ENCODE measurements around the gene COMMD4.
"Not testable (repeated sequence)": the region's sequence is repeated elsewhere in the genome, so short reads cannot be mapped to it uniquely, and the experiment has no call there.

The COMMD4 gene

DNA sequence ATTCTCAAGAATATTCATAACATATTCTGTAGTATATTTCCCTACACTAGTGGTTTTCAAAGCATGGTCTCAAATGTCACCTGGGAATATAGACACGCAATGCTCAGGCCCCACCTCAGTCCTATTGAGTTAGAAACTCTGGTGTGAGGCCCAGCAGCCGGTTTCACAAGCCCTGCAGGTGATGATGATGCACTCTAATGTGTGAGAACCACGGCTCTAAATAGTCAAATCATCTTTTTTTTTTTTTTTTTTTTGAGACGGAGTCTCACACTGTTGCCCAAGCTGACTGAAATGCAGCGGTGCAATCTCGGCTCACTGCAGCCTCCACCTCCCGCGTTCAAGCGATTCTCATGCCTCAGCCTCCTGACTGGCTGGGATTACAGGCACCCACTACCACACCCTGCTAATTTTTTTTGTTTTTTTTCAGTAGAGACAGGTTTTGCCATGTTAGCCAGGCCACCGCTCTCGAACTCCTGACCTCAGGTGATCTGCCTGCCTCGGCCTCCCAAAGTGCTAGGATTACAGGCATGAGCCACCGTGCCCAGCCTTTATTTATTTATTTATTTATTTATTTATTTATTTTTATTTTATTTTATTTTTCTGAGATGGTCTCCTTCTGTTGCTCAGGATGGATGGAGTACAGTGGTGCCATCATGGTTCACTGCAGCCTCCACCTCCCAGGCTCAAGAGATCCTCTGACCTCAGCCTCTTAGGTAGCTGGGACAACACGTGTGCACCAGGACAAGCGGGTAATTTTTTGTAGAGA, 2.0 kb upstream of the COMMD4 start:
- not testable (repeated sequence) for DNase-seq

DNA sequence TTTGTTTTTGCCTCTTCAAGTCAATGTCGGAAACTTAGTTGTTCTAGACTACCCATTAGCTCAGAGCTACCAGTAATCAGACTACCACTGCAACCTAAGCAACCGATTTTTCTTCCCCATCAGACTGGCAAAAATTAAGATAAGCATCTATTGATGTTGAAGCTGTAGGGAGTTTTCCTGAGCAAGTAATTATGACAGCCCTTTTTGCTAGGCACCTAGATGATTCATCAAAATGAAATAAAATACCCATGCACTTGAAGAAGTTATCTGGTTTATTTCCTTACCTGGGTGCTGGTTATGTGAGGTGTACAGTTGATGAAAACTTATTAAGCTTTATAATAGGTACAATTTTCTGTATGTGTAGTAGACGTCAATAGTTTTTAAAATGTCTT, 554 bp upstream of the COMMD4 start:
- no peak for DNase-seq

DNA sequence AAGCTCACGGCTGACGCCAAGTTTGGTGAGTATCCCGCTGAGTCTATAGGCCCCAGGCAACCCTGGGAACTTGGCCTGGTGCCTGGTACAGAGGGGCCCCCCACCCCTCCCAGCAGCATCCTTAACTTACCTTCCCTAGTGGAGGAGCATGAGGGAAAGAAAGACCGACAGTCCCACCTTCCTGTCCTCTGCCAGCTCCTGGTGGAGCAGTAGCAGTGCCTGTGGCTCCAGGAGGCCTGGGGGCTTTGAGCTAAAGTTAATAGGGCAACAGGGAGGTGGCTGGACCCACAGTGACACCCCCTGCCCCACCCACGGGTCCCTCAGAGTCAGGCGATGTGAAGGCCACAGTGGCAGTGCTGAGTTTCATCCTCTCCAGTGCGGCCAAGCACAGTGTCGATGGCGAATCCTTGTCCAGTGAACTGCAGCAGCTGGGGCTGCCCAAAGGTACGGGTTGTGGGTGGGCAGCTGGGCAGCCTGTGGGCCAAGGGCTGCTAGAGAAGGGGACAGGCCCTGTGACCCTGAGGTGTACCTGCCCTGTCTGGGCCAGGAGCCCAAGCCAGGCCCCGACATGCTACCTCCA, 2.9 kb downstream of the COMMD4 start:
- no peak for DNase-seq

DNA sequence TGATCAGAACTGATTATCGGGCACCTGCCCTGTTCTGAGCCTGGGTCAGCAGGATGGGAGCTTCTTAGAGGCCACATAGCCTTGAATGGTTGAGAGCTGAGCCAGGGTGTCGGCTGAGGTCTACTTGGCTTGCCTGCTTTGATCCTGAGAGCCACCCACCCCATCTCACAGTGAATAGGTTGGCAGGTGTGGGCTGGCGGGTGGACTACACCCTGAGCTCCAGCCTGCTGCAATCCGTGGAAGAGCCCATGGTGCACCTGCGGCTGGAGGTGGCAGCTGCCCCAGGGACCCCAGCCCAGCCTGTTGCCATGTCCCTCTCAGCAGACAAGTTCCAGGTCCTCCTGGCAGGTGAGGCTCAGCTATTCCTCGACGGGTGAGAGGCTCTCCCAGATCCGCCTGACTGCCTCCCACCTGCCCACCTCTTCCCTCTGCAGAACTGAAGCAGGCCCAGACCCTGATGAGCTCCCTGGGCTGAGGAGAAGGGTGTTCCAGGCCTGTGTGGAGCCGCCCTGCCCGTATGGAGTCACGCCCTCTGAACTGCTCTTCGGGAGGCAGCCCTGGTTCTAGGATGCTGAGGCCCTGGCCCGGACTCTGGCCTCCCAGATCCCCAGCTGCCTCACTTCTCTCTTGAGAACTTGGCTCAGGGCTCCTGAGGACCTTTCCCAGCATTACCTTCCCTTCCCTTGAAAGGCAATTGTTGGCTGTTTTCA, 3.8 kb downstream of the COMMD4 start:
- DNase-seq: no peak

DNA sequence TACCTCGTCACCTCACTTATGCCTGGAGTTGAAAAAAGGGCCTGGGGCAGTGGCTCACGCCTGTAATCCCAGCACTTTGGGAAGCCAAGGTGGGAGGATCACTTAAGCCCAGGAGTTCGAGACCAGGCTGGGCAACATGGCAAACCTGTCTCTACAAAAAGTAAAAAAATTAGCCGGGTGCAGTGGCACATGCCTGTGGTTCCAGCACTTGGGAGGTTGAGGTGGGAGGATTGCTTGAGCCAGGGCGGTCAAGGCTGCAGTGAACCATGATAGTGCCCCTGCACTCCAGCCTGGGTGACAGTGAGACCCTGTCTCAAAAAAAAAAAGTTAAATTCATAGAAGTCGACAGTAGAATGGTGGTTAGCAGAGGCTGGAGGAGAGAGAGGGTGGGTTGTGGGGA, 6.4 kb downstream of the COMMD4 start:
- no peak for DNase-seq

DNA sequence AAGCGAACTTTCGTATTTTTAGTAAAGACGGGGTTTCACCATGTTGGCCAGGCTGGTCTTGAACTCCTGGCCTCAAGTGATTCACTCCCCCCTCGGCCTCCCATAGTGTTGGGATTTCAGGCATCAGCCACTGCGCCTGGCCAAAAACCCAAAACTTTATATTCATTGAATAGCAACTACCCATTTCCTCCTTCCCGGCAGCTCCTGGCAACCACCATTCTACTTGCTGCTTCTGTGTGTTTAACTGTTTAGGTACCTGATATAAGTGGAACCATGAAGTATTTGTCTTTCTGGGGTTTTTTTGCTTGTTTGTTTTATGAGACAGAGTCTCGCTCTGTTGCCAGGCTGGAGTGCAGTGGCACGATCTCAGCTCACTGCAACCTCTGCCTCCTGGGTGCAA, 8.1 kb downstream of the COMMD4 start:
- DNase-seq: not testable (repeated sequence)

DNA sequence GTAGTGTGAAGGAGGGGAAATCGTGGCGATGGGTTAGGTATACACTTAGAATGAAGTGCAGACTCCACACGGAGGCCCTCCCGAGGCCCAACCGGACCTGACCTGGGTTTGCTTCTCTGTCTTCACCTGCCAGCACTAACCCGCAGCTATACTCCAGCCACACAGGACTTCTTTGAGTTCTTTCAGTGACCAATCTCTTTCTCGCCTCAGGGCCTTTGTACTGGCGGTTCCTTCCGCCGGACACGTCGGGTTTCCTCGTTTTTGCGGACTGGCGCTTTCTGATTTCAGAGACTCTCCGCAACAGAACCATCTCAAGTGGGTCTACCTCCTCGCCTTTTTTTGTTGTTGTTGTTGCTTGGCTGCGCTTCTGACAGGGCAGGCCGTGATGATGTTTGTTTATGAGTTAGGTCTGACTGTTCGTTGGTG, 10.9 kb downstream of the COMMD4 start, which contains the start of gene NEIL1:
Gene NEIL1, plus strand, starts transcription at position 244 of the 426 bp plus-strand sequence. CDS start 1,867 bp downstream, outside the sequence.
- no peak for DNase-seq

DNA sequence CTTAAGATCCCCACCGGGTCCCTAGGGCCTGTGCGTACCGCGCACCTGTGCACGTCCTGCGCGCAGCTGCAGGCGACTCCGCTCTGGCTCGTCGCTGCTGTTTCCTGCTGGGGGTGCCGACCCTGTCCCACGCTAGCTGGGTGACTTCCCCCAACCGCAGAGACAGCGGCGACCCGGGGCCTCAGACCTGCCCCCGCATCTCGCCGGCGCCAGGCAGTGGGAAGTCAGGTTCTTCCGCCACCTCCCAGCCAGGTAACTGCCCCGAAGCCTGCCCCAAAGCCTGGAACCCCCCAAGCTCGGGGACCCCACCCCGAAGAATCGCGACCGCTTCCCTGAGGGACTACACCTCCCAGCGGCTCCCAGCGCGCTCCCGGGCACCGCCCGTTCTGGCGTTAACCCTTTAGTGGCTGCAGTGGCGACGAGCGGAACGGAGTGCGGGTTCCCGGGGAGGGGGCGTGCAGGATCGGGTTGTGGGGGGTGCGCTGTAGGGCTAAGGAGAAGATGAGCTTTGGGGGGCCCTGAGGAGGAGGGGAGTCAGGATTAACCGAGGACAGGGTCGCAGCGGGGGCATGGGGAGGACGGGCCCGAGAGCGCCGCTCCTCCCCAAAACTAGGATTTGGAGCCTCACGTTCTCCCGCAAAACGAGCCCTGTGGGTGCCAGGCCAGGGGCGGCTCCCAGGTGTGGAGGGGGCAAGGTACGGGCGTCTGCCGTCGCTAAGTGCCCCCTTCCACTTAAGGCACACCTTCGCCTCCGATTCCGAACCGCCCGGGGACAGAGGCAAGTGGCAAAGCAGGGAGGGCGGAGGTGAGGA, 11.6 kb downstream of the COMMD4 start:
- DNase-seq: no peak

DNA sequence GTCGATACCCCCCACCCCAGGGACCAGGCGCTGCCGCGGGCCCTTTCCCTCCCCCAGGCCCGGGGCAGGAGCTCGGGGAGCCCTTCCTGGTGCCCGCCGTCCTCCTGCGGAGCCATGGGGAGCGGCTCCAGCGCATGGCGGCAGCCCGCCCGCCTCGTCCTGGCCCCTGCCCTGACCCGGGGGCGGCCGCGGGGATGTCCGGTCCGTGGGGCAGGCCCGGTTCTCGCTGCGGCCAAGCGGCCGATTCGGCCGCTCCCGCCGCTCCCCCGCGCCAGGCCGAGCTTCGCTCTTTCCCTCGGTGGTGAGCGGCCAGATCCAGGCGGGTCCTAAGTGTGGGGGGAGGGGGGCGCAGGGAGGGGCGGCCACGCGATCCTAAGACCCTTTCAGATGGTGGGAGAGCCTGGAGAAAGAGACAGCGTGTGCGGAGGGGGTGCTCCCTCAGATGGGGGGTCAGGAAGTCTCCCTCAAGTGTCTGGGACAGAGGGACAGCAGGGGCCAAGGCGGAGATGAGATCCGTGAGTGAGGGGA, 12.2 kb downstream of the COMMD4 start:
- no peak for DNase-seq

DNA sequence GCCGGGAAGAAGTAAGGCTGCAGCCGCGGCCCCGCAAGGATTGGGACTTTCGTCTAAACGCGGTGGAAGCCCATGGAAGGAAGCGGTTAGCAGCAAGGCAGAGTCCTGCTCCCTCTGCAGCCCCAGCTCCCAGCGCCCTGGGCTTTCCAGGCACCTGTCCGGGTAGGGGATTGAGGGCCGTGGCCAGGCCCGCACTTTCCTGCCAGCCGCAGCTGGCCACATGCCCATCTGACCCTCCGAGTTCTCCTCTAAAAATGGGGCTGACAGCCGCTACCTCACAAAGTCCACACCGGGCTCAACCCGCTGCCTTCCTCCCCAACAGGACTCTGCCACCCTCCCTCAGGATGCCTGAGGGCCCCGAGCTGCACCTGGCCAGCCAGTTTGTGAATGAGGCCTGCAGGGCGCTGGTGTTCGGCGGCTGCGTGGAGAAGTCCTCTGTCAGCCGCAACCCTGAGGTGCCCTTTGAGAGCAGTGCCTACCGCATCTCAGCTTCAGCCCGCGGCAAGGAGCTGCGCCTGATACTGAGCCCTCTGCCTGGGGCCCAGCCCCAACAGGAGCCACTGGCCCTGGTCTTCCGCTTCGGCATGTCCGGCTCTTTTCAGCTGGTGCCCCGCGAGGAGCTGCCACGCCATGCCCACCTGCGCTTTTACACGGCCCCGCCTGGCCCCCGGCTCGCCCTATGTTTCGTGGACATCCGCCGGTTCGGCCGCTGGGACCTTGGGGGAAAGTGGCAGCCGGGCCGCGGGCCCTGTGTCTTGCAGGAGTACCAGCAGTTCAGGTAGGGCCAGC, 12.9 kb downstream of the COMMD4 start:
- no peak for DNase-seq

DNA sequence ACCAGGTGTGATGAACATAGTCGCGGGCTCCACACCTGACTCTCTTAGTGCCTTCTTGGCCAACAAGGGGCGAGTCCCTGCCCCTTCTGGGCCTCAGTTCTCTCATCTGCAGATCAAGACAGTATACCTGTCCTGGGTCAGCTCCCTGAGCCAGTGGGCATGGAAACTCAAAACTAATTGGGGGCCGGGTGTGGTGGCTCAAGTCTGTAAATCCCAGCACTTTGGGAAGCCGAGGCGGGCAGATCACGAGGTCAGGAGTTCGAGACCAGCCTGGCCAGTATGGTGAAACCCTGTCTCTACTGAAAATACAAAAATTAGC, 13.4 kb downstream of the COMMD4 start:
- not testable (repeated sequence) for DNase-seq

DNA sequence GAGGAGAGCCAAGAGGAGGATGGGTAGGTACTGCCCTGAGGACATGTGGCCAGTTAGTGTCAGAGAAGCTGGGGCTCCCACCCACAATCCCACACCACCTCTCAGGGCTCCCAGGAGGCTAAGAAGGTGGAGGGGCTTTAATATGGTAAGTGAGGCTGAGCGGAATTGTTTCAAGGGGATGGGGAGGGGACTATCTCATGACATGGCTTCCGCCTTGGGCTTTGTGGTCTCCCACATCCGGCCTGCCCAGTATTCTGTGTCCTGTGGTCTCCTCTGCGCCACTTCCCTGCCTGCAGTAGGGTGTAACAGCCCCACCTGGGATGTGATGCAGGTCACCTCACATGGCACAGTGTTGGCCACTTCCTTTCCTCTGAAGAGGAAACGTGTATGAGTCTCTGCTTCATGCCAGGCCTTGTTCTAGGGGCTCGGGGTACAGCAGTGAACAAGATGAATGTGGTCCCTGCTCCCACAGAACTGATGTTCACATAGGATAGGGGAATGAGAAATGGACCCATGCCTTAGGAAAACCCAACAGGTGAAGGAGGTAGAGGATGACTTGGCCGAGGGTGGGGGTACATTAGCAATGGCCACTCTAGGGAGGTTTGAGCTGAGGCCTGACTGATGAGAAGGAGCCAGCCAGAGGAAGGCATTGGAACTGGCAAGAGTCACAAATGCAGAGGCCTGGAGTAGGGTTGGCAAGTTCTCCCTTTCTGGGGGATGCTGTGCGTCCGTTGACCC, 14.2 kb downstream of the COMMD4 start:
- no peak for DNase-seq

DNA sequence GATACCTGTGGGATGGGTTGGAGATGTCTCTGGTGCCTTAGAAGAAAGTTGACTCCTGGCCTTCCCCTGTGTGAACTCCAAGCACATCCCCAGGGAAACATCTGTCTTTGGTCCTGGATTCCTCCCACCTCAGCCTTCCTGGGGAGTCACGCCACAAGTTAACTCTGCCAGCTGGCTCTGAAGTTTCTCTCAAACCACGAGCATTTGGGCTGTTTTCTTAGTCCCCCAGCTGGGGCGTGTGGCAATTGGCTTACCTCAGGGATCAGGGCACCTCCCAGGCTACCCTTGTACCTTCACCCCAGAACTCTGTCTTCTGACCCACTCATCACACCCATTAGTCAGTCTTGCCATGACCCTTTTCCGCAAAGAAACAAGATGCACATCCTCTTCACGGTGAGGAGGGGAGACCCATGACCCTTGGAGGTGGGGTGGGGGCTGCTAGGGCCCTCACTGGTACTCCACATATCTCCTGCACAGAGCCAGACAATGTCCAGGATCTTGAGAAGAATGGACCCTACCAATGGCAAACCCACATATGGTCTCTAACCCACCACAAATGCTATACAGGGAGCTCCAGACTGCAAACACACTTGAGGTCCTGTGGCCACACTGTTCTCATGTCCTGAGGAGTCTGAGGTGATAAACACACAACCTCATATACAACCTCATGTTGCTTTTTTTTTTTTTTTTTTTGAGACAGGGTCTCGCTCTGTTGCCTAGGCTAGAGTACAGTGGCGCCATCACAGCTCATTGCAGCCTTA, 14.9 kb downstream of the COMMD4 start:
- no peak for DNase-seq

DNA sequence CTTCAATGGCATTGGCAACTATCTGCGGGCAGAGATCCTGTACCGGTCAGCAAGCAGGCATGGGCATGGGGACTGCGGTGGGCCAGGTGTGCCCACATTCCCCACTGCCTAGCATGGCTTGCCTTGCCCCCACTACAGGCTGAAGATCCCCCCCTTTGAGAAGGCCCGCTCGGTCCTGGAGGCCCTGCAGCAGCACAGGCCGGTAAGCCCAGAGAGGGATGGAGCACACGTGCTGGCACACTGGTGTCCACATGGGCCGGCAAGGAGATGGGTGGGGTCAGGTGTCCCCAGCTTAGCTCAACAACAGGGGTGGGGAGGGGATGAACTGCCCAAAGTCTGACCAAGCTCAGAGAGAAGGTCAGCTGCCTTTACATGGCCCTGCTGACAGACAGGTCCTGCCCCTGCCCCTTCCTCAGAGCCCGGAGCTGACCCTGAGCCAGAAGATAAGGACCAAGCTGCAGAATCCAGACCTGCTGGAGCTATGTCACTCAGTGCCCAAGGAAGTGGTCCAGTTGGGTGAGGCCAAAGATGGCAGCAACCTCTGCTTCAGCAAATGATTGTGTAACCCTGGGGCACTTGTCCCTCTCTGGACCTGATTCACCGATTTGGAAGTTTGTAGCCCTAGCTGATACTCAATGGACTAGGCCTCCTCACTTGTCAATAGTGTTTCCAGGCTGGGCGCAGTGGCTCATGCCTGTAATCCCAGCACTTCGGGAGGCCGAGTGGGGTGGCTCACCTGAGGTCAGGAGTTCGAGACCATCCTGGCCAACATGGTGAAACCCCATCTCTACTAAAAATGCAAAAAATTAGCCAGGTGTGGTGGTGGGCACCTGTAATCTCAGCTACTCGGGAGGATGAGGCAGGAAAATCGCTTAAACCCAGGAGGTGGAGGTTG, 16.6 kb downstream of the COMMD4 start:
- no peak for DNase-seq

DNA sequence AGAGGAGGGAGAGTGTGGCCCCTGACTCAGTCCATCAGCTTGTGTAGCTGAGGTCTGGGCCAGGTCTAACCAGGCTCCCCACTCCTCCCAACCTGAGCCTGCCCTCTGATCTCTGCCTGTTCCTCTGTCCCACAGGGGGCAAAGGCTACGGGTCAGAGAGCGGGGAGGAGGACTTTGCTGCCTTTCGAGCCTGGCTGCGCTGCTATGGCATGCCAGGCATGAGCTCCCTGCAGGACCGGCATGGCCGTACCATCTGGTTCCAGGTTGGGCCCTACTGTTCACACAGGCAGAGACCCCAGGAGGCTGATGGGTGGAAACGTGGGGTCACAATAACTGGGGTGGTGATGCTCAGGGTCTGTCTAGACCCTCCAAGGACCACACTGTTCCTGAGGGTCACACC, 17.7 kb downstream of the COMMD4 start:
- no peak for DNase-seq

DNA sequence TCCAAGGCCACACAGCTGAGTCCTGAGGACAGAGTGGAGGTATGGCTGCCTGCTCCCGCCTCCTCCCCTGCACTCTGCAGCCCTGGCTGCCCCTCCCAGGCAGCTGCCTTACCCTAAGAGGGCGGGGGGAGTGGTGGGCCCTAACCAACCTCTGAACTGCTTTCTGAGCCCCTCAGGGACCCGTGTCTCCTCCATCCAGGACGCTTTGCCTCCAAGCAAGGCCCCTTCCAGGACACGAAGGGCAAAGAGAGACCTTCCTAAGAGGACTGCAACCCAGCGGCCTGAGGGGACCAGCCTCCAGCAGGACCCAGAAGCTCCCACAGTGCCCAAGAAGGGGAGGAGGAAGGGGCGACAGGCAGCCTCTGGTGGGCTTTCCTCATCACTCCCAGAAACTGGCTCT, 18.6 kb downstream of the COMMD4 start:
- DNase-seq: no peak

DNA sequence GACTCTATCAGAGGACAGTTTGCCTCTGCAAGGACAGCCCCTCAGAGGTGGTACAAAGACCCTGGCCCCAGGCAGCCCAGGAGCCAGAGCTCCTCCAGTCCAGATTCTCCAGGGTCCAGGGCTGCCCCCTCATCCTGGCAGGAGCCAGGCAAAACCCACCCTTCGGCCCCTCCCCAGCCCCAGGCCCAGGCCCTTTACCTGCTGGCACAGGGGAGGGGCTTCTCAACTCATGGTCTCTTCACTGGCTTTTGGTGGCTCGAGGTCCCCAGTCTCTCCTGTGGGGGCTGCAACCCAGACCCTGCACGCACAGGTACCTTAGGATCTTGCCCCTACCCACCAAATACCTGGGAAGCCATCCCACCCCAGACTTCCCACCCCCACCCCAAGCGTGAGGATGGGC, 19.5 kb downstream of the COMMD4 start:
- no peak for DNase-seq

DNA sequence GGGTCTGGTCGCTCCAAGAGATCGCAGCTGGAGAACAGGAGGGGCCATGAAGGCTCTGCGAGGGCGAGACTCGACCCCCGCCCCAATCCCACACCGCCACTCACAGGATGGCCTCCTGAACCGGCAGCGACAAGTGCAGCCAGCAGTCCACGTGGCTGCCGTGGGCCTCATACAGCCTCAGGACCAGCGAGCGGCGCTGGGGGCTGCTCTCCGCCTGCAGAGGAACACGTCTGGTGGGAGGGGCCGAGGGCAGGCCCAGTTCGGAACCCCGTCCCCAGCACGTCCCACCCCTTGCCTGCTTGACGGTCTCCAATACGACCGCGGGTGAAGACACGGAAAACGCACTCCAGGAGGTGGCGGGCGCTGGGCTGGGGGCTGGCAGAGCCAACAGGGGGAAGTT, 20.1 kb downstream of the COMMD4 start:
- no peak for DNase-seq

DNA sequence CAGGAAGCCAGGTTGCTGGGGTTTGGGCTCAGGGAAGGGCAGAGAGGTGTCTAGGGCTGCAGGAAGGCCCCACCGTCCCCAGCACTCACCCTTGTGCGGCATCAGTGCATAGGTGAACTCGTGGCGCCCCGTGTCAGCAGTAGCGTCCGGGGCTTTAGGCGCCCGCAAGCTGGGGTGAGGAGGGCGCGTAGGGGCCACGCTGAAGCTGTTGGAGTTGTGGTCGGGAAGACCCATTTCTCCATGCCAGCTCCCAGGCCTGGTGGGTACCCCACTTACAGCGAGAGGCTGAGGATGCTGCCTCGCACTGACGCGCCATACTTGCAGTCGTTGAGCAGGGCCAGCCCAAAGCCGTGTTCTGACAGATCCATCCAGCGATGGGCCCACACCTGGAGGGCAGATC, 20.7 kb downstream of the COMMD4 start:
- DNase-seq: no peak
